K562 (cell line): ENCODE results near the gene ASPG. TPM values are rescaled to one million over a fixed set of nuclear protein-coding genes. Genes with fewer than 3 reads are reported as not detected.

ENCODE experiments used
- CC2D1A ChIP-seq: fragments of 450-650 bp; IDR thresholded peaks from 2 replicates; pipeline ENCODE4 v1.6.1; 2017; ENCODE audit warnings: mild to moderate bottlenecking
- FIP1L1 ChIP-seq: fragments of 200-400 bp; formaldehyde crosslinking; IDR thresholded peaks from 2 replicates; pipeline ENCODE4 v1.6.1; 2018; ENCODE audit warnings: mild to moderate bottlenecking, low read depth, low read length; ENCODE audit not compliant: poor library complexity, severe bottlenecking
- GTF2A2 ChIP-seq: IDR thresholded peaks from 2 replicates; pipeline ENCODE4 v1.6.1; 2016; ENCODE audit warnings: mild to moderate bottlenecking, missing genetic modification characterization, missing compliant biosample characterization
- HDAC1 ChIP-seq, 2 experiments: fragments of 450-650 bp; IDR thresholded peaks; 2 replicates each; pipeline ENCODE4 v1.6.1; 2016 to 2017; ENCODE audit warnings: inconsistent platforms in 1 of 2, mild to moderate bottlenecking in 1 of 2, moderate library complexity in 1 of 2
- HDAC8 ChIP-seq: fragments of 450-650 bp; IDR thresholded peaks from 2 replicates; pipeline ENCODE4 v1.6.1; 2016; ENCODE audit warnings: mild to moderate bottlenecking, missing genetic modification characterization, moderate library complexity, missing compliant biosample characterization
- ILK ChIP-seq: fragments of 450-650 bp; IDR thresholded peaks from 2 replicates; pipeline ENCODE4 v1.6.1; 2016; ENCODE audit warnings: missing genetic modification characterization, low read depth, mild to moderate bottlenecking, missing compliant biosample characterization, moderate library complexity, borderline replicate concordance
- POU5F1 ChIP-seq: fragments of 150-350 bp; IDR thresholded peaks from 2 replicates; pipeline ENCODE4 v1.6.1; 2014; ENCODE audit warnings: borderline replicate concordance, low read length, low read depth, mild to moderate bottlenecking; ENCODE audit not compliant: partially characterized antibody
- RBM25 ChIP-seq: fragments of 200-400 bp; formaldehyde crosslinking; IDR thresholded peaks from 2 replicates; pipeline ENCODE4 v1.6.1; 2018; ENCODE audit warnings: low read length, low read depth, moderate library complexity; ENCODE audit not compliant: severe bottlenecking
- RUNX1 ChIP-seq: sonication (generic); IDR thresholded peaks from 2 replicates; pipeline ENCODE4 v1.6.1; 2016; ENCODE audit warnings: antibody characterized with exemption, low read depth
- SETDB1 ChIP-seq: IDR thresholded peaks from one replicate; pipeline ENCODE4 v1.6.1; 2012; ENCODE audit warnings: low read length, control low read depth, inconsistent platforms
- TAF7 ChIP-seq: fragments of 450-650 bp; IDR thresholded peaks from 2 replicates; pipeline ENCODE4 v1.6.1; 2016; ENCODE audit warnings: missing genetic modification characterization, missing compliant biosample characterization
- XRCC4 ChIP-seq: IDR thresholded peaks from one replicate; pipeline ENCODE4 v1.6.1; 2011; ENCODE audit not compliant: insufficient read depth, insufficient read length; ENCODE audit errors: extremely low read depth
- ZNF644 ChIP-seq: fragments of 200-800 bp; sonication (Bioruptor generic); IDR thresholded peaks from 2 replicates; pipeline ENCODE4 v1.6.1; 2016; ENCODE audit warnings: low read depth, missing genetic modification characterization, missing compliant biosample characterization
- polyA plus RNA-seq, 8 experiments: library from polyadenylated mRNA; depleted of rRNA in 4 of 8; stranded (reverse) in 5 of 8; unstranded in 3 of 8; fragments of >200 nt; fragmentation: Nextera tagmentation in 2 of 8; fragmentation: Illumina TruSeq in 1 of 8; extraction: Ambion mirVana in 2 of 8; extraction: Trizol in 1 of 8; gene quantifications; 2 replicates each; pipeline versions ENCODE4 v1.2.1 to v1.2.3, GENCODE V29; 2011 to 2014; ENCODE audit warnings: inconsistent platforms in 1 of 8, missing spikeins in 1 of 8
- total RNA-seq, 7 experiments: library from RNA; depleted of rRNA in 6 of 7; stranded (reverse); fragments of >200 nt in 6 of 7; fragmentation: Illumina TruSeq in 2 of 7; extraction: Trizol in 2 of 7; gene quantifications; 2 replicates each; pipeline versions ENCODE4 v1.2.1 to v1.2.3, GENCODE V29; 2011 to 2021; ENCODE audit warnings: low replicate concordance in 1 of 7
- TF ChIP-seq, protein P1 (sequence below): fragments of 250-450 bp; sonication (Bioruptor Pico); IDR thresholded peaks from 2 replicates; pipeline ENCODE4 v1.4.0; 2020; ENCODE audit warnings: mild to moderate bottlenecking, moderate library complexity
- TF ChIP-seq, protein P2 (sequence below): sonication (generic); formaldehyde crosslinking; IDR thresholded peaks from 2 replicates; pipeline ENCODE4 v1.8.1; 2023; ENCODE audit warnings: mild to moderate bottlenecking, missing genetic modification reagents

Gene ASPG
- total and polyA plus RNA-seq, 9 of the 15 experiments (the other 6 are each of a cell fraction or from before 2014, with no cell fraction given): 0.18 TPM; not detected in 8

DNA sequence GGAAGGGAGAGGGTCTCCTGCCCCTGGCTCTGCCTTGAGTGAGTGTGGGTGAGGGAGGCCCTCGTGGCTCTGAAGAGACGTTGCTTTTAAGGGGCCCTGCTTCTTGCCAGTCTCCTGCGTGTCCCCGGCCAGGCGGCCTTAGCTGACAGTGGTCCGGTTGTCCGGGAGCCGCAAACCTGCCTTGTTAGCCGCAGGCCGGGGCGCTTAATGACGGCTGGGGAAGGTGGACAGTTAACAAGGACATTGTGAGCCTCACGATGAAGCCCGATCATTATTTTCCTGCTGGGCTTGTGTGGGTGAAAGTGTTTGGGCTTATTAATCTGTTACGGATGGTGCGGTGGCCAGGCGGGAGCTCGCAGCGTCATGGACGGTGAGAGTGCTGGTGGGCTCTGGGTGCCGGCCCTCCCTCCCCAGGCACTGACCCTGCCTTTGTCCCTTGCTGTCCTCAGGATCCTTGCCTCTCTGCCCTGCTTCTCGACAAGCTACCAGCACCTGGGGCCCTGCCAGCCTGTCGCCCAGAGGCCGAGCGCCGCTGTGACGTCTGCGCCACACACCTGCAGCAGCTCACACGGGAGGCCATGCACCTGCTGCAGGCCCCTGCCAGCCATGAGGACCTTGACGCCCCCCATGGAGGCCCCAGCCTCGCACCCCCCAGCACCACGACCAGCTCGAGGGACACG lies 66.2 kb downstream of the ASPG start (continued):
- TF ChIP-seq, protein P1, sequence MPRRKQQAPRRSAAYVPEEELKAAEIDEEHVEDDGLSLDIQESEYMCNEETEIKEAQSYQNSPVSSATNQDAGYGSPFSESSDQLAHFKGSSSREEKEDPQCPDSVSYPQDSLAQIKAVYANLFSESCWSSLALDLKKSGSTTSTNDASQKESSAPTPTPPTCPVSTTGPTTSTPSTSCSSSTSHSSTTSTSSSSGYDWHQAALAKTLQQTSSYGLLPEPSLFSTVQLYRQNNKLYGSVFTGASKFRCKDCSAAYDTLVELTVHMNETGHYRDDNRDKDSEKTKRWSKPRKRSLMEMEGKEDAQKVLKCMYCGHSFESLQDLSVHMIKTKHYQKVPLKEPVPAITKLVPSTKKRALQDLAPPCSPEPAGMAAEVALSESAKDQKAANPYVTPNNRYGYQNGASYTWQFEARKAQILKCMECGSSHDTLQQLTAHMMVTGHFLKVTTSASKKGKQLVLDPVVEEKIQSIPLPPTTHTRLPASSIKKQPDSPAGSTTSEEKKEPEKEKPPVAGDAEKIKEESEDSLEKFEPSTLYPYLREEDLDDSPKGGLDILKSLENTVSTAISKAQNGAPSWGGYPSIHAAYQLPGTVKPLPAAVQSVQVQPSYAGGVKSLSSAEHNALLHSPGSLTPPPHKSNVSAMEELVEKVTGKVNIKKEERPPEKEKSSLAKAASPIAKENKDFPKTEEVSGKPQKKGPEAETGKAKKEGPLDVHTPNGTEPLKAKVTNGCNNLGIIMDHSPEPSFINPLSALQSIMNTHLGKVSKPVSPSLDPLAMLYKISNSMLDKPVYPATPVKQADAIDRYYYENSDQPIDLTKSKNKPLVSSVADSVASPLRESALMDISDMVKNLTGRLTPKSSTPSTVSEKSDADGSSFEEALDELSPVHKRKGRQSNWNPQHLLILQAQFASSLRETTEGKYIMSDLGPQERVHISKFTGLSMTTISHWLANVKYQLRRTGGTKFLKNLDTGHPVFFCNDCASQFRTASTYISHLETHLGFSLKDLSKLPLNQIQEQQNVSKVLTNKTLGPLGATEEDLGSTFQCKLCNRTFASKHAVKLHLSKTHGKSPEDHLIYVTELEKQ: no peak
- TF ChIP-seq TAF7 (tag): no peak
- TF ChIP-seq SETDB1: no peak
- TF ChIP-seq RBM25: no peak
- TF ChIP-seq ILK: no peak
- TF ChIP-seq RUNX1: no peak
- no peak for TF ChIP-seq HDAC8 (tag)
- no peak for TF ChIP-seq XRCC4
- no peak for TF ChIP-seq FIP1L1
- TF ChIP-seq, protein P2, sequence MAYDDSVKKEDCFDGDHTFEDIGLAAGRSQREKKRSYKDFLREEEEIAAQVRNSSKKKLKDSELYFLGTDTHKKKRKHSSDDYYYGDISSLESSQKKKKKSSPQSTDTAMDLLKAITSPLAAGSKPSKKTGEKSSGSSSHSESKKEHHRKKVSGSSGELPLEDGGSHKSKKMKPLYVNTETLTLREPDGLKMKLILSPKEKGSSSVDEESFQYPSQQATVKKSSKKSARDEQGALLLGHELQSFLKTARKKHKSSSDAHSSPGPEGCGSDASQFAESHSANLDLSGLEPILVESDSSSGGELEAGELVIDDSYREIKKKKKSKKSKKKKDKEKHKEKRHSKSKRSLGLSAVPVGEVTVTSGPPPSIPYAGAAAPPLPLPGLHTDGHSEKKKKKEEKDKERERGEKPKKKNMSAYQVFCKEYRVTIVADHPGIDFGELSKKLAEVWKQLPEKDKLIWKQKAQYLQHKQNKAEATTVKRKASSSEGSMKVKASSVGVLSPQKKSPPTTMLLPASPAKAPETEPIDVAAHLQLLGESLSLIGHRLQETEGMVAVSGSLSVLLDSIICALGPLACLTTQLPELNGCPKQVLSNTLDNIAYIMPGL (CRISPR knock-in tag): no peak
- TF ChIP-seq CC2D1A: no peak
- TF ChIP-seq ZNF644: no peak
- TF ChIP-seq HDAC1 (IDR thresholded peaks at IDR 0.05): no peak
- TF ChIP-seq POU5F1: no peak
- TF ChIP-seq GTF2A2 (tag): no peak
